Stimulated activated CD4-positive, alpha-beta T cell treated with anti-CD3 and anti-CD28 coated beads, TNF-alpha, amount 100 ng/mL, for 48 hours (primary cell): Measurements from ENCODE around the gene PBX1.
"Not testable (repeated sequence)": the region's sequence is repeated elsewhere in the genome, so short reads cannot be mapped to it uniquely, and the experiment has no call there.

Experiments
- DNase-seq, 3 donors: peaks; one replicate each; pipeline ENCODE4 v3.0.0-alpha.2; 2020; ENCODE audit warnings: low read depth in 3 of 3

PBX1 gene

DNA sequence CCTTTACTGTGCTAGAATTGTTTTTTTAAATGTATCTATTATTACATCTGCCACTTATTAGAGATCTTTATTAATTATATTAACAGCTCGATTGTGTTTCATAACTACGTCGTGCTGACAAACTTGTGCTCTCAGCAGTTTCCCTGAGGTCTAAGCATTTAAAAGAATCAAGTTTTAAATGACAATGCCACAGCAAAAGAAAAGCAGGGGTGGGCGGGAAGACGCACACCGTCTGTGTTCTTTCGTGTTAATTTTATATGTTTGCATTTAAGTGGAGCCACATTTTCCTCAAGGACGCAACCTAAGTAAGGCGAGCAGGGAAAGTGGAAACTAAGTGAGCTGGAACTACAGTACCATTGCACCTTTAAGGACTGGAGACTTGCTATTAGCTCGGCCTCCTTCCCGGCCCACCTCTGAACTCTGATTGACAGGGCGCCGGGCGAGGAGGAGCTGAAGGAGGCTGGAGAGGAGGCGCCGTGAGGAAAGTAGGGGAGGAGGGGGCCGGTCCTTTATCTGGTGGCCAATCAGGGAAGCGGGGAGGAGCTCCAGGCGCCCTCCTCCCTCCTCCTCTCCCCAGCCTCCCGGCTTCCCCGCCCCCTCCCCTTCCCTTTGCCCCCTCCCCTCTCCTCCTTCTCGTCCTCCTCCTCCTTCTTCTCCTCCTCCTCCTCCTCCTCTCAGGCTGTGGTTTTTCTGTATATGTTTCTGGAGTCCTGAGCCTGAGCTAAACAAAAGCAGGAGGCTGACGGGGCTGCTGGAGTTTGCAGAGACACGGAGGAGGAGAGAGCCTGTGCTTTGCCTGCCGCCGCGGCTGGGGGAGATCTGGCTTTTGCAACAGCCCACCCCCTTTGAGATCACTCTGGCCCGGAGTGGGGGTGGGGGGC lies at the start of gene PBX1:
Gene PBX1 (plus strand): TSS at position 724 of the 881 bp plus-strand sequence.
- peak; percentile 28 to 70 (median 62) for DNase-seq

DNA sequence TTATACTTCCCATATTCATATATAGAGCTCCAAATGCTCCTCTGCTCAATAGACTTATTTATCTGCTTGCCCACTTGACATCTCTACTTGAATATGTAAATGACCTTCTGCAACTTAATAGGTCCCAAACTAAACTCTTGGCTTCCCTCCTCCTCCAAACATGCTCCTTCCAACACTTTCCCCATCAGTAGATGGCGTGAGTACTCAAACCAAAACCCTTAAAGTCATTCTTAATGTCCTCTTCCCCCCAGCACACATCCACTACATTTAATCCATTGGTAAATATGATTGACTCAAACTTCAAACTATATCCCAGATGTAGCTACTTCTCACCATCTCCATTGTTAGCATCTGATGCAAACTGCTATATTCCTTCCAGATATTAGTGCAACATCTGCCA lies 48.5 kb upstream of the PBX1 start:
- DNase-seq: no peak

DNA sequence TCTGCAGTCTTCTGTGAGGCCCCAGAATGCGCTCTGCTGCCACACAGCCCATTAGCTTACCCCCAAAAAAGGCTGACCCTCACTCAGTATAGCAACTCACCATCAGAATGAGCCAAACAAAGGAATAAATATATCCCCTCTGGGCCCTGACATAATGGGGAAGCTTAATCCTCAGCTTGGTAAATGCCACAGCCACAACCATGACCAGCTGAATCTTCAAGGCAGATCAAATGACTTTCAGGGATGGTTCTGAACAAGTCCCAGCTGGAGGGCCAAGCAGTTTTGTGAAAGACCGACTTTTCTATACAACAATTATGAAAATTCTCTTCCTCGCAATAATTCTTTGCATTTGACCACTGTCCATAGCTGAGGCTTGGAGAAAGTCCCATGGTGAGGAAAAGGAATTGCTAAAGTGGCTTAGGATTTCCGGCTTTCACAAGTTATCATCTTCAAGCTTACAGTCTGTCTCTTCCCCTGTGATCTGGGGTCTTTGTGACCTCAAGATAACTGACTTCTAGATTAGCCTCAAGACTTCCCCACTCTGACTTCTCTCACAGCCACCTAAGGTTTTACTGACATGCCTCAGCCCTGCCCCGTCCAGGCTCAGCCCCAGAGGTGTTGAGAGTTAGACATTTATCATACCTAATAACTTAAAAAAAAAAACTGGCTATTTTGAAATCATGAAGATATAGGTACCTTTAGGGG lies 47.8 kb upstream of the PBX1 start:
- DNase-seq: no peak

DNA sequence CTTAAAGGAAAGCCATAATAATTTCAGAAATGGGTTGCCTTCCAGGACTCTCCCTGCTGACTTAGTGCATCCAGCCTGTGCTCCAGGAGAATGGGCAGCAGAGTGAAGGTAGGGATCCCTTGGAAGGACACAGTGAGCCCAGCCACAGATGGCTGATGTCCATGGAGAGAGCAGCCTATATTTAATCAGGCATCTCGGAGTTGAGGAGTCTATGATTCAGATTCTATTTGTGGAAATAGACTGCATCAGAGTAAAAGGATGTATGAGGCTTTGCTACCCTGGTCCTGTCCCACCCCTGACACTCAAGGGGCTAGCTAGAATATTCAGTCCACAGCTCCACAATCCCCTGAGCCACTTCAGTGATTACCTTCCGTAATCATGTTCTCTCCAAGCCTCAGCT lies 43.8 kb upstream of the PBX1 start:
- no peak for DNase-seq

DNA sequence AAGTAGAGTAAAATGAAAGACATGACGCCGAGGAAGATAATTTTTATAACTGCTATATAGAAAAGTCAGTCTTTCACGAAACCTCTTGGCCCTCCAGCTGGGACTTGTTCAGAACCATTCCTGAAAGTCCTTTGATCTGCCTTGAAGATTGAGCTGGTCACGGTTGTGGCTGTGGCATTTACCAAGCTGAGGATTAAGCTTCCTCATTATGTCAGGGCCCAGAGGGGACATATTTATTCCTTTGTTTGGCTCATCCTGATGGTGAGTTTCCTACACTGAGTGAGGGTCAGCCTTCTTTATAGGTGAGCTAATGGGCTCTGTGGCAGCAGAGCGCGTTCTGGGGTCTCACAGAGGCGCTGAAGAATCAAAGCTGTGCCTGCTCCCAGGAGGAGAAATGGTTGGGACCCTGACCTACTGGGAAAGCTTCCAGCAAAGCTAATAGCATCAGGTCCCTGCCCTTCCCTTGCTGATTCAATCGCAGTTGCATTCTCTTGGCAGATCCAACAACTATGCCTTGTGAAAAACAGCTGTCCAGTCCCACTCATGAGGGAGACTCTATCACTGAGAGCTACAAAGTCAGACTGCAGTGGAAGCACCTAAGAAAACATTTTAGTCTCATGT lies 43.2 kb upstream of the PBX1 start:
- DNase-seq: no peak

DNA sequence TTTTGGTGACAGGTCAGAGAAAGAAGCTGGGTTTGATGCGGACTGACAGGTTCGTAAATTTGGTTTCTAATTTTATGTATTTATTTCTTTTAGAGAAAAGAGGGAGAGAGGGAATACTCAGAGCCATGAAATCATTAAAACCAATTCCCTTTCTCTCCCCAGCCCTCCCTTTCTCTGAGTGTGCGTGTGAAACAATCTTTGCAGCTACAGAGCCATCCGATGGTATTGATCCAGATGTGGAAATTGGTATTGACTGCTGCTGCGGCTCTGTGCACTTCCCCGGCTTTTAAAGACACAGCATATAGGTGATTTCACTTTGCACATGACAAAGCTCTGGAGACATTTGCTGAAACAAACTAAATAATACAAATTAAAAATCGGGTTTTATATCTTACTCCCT lies 42.4 kb upstream of the PBX1 start:
- no peak for DNase-seq

DNA sequence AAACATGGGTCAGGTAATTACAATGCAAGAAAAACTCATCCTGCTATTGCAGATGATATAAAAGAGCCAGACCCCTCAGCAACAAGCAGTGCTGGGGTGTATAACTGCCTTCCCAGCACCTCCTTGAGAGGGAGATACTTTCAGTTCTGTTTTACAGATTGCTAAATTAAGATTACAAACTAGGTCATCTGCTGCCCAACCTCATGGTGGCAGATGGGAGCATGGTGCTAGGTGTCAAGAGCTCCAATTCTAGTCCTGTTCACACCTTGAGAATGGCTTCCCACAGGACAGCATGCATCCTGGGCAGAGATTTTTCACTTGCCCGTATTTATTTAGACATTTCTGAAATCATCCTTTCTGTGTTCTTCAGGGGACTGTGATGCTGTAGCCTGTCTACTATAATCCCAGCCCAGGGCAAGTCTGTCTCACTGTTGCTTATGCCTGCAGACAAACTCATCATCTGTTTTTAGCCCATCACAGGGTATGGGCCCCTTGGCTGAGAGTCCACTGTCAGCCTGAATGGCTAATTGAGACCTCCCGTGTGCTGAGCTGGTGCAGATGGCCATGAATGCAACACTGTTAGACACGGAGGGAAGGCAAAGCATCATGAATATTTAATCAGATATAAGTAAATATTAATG lies 40.2 kb upstream of the PBX1 start:
- no peak for DNase-seq

DNA sequence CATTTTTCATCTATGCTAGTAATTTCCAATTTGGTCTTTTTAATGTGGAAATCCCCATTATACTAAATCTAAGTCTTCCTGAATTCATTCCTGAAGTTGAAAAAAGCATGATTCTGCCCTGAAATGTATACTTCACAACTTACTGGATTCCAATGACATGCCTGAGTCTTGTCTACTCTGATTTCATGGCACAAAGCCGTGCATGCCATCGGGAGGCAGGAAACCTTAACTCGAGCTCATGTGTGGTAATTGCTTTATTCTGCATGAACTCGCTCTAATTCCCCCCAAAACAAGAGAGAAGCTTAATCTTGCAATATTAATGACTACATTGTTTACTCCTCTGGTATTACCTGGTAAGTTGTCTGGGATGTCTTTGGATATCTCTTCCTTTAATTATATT lies 39.6 kb upstream of the PBX1 start:
- no peak for DNase-seq

DNA sequence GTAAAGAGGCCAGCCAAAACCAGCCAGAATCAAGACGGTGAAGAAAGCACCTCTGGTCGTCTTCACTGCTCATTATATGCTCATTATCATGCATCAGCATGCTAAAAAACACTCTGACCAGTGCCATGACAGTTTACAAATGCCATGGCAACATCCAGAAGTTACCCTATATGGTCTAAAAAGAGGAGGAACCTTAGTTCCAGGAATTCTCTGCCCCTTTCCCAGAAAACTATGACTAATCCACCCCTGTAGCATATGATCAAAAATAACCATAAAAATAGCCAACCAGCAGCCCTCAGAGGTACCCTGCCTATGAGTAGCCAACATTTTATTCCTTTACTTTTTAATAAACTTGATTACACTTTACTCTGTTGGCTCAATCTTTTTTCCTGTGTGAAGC lies 34.2 kb upstream of the PBX1 start:
- no peak for DNase-seq

DNA sequence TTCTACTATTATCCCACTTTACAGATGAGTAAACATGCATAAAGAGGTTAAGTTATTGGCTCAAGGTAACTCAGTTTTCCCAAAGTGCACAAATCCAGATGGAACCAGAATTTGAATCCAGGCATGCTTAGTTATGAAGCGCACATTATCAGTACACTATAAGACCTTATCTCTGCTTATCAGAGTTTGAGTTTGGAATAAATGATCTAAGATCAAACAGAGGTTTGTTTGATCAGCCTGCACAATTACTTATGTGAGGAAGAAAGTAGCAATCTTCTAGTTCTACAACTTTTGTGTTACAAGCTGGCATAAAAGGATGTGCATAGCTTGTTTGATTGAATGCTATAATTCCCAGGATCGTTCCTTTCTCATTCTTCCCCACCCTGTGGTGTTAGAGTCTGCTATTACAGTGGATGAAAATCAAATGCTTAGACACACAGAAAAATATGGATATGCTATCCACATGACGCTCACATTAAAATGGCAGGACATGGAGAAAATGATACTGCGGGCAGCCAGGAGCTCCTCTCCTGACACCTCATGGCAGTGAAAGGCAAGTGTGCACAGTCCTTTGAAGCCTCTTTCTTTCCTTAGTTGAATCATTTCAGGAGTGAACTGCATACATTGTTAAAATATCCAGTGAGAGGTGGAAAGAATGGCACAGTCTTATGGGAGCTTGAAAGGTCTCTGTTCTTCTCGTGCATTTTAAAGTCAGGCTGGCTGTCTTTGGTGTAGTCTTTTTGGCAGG lies 23.9 kb upstream of the PBX1 start:
- DNase-seq: no peak

DNA sequence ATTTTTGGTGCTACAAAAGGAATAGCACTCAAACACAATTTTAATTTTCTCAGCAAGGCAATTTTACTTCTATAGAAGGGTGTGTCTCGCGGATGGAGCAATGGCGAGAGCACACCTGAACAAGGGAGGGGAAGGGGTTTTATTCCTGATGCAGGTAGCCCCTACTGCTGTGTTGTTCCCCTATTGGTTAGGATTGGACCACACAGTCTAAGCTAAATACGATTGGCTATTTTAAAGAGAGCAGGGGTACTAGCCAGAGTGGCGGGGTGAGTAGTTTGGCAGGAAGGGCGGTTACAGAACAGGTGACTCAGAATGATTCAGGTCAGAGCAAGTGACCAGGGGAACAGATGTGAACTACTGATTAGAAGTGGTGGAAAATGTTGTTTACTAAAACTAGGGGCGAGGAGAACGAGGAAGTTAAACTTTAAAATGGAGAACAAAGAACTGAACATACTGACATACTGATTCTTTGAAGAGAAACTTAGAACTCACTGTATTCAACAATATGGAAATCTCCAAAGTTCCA lies 6.5 kb upstream of the PBX1 start:
- DNase-seq: not testable (repeated sequence)

DNA sequence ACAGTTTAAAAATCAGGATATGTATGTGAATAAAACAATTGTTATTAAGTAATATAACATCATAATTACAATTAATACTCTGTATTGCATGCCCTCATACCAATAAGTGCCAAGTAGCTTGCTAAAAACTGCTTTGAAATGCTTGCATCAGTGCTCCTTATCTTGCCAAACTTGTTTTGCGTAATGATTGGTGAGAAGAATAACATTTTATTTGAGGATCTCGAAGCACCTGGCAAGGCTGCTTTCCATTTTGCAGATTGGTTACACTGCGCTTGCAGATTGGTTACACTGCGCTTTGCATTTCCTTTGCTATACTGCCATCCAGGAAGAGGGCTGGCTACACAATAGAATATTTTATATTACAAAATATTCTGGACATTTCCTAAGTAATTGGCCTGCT lies 1.7 kb upstream of the PBX1 start:
- no peak for DNase-seq

DNA sequence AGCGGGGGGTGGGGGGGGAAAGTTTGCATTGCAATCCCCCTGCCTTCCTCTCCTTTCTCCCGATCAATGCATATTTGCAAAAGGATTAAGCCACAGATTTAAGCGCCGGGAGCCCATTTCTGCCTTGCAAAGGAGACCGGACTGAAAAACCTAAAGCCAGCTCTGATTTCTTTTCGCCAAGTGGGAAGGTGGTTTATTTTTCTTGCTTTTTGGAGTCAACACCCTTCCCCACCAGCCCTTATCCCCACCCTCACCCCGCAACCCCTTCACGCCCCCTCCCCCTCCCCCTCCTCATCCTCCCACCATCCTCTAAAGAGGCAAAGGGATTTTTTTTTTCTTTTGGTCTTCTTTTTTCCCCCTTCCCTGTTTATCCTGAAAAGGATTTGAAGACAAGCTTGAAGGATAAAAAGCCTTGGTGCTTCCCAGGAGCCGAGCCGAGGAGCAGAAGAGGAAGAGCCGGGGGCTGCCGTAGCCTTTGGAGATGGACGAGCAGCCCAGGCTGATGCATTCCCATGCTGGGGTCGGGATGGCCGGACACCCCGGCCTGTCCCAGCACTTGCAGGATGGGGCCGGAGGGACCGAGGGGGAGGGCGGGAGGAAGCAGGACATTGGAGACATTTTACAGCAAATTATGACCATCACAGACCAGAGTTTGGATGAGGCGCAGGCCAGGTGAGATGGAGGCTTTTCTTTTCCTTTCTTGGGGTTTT lies 513 bp downstream of the PBX1 start:
- DNase-seq: no peak

DNA sequence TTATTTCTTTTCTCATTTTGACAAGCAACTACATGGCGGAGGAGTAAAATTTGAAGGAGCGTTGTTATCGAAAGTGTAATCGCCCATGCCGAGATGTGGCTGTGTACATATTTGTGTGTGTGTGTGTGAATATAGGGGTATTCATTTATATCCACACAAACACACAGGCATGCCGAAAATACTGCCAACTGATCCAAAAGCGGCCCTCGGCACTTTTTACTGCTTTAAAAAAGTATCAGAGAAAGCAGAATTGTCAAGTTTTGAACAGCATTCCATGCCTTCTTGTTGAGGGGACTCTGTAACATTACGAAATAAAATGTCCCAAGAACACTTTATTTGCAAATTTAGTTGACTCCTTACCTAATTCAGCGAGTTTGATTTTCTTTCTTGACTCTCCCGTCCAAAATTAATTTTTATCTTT lies 1.1 kb downstream of the PBX1 start:
- no peak for DNase-seq

DNA sequence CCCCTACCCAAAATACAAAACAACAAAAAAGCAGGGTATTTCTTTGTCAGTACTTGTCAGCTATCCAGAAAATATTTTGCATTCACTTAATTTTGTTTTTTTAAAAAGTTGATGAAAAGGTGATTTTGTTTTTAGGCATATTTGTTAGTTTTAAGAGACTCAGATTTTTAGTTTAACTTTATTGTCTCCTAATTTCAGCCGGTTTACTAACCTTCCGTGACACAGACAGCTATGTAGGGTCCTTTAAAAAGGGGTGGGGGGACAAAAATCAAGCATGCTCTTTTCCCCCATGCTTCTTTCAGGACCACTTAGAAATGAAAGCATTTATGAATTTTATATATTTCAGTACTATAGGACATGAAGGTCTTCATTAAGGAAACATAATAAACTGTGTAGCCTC lies 1.6 kb downstream of the PBX1 start:
- DNase-seq: no peak

DNA sequence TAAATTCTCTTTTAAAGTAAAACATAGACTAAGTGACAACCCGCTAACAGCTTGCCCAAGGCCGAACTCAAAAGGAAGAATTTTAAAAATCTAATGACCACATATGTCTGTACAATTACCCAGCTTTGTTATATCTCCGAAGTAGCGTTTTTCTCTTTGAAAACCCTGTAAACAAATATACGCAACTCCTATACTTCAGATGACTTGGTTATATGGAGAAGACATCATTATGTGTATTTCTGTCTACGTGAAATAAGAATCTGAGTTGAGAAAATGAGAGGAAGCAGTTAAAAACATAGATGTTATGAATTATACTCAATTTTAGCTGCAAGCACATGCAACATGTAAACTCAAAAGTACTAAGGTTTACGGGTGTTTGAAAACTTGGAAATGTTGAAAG lies 2.0 kb downstream of the PBX1 start:
- no peak for DNase-seq

DNA sequence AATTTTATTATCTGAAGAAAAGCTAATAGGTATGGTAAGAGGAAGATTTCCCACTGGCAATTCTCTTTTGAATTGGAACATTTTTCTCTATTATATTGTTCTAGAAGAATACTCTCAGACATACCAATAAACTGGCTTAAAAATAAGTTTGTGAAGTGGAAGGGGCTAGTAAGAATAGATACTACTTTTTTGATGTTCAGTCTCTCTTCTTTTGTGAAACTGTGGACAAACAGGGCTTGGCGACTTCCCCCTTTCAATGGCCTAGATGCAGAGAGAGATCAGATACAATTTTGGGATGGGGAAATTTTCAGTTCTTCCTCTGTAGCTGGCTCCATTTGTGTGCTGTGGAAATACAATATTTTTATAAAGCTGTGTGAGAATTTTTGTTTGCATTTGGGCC lies 2.5 kb downstream of the PBX1 start:
- no peak for DNase-seq

DNA sequence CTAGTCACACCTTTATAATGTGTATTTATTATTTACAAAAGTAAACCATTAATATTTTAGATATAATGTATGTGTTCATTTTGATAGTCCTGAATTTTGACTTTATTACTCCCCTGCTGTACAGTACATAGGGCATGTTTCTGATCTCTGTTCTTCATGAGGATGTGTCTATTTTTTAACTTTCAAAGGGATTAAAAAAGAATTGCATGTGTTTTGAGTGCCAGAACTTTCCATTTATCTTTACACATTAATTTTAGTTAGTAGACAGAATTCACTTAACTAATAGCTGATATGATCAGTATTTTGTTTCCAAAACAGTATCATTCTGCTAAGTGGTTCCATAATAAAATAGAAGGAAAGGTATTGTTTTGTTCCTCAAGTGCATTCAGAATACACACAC lies 3.1 kb downstream of the PBX1 start:
- DNase-seq: no peak

DNA sequence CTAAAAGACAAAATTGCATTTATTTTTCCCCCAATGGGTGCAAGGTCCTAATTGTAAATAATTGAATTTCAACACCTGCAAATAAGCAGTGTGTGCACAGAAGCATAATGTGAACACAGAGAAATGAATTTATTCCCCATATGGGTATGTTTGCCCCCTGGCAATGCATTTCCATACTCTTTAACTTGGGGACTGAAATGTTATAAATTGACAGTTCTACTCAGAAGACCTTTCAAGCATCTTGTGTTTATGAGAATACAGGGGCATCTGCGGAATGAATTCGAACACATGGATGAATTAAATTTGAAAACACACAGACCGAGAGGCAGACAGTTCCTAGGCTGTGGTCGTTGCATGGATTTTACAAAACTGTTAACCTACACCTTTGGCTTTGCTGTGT lies 3.5 kb downstream of the PBX1 start:
- DNase-seq: no peak

DNA sequence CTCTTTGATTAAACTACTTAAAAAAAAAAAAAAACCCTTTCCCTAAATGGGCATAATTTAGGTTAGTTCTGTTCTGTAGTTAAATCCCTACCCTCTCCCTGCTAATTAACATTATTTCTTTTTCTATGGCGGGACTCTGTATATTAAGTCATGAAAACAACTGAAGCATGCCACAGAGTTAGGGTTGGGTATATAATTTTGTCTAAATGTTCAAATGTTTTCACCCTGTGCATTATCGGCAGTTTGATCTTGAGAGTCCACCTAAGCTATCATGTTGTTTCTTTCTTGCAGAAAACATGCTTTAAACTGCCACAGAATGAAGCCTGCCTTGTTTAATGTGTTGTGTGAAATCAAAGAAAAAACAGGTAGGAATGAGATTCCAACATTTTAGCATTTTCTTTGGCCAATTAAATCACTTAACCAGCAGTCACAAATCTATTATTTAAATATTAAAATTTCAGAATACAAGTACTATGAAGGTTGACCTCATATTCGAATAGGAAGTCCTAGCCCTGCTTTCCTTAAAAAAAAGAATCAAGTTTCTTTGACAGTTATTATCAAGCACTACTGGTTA lies 4.0 kb downstream of the PBX1 start:
- no peak for DNase-seq
